Gastrocnemius medialis (tissue), 4 donors: Measurements from ENCODE around the gene MT4.

Source experiments
- POLR2A ChIP-seq, 2 donors: fragments of 450-650 bp; IDR thresholded peaks; one replicate each; pipeline ENCODE4 v1.6.1; 2017; ENCODE audit warnings: antibody characterized with exemption in 2 of 2, mild to moderate bottlenecking in 2 of 2, moderate library complexity in 2 of 2
- TF ChIP-seq, protein P1 (sequence below), 5 experiments: fragments of 450-650 bp in 3 of 5; fragments of 200-600 bp in 2 of 5; sonication (generic) in 2 of 5; IDR thresholded peaks in 4 of 5; conservative IDR thresholded peaks in 1 of 5; 1 replicate in 4 of 5; 2 replicates in 1 of 5; pipeline ENCODE4 v1.5.1; 2016 to 2019; ENCODE audit warnings: antibody characterized with exemption in 5 of 5, mild to moderate bottlenecking in 3 of 5, moderate library complexity in 3 of 5

- TF ChIP-seq, protein P1, sequence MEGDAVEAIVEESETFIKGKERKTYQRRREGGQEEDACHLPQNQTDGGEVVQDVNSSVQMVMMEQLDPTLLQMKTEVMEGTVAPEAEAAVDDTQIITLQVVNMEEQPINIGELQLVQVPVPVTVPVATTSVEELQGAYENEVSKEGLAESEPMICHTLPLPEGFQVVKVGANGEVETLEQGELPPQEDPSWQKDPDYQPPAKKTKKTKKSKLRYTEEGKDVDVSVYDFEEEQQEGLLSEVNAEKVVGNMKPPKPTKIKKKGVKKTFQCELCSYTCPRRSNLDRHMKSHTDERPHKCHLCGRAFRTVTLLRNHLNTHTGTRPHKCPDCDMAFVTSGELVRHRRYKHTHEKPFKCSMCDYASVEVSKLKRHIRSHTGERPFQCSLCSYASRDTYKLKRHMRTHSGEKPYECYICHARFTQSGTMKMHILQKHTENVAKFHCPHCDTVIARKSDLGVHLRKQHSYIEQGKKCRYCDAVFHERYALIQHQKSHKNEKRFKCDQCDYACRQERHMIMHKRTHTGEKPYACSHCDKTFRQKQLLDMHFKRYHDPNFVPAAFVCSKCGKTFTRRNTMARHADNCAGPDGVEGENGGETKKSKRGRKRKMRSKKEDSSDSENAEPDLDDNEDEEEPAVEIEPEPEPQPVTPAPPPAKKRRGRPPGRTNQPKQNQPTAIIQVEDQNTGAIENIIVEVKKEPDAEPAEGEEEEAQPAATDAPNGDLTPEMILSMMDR (IDR thresholded peaks at IDR 0.05 in 4 of 5, conservative IDR thresholded peaks at IDR 0.05 in 1 of 5), result no peak
- TF ChIP-seq POLR2A (IDR thresholded peaks at IDR 0.05), result no peak
Measured at GRCh38 chr16:56615353-56615752, 50.5 kb downstream of the MT4 start.
